CD8-positive, alpha-beta memory T cell (primary cell): ENCODE data around the gene SEC61A1. TPM values are rescaled to one million over a fixed set of nuclear protein-coding genes. Genes with fewer than 3 reads are reported as not detected.

Experiments used
- CTCF ChIA-PET: fragments of 350-600 bp; sonication (Branson Sonifier 250); formaldehyde crosslinking; loops from one replicate; lab custom pipeline; 2021; ENCODE audit warnings: antibody characterized with exemption; lab: Charles Lee
- POLR2A ChIA-PET: fragments of 350-600 bp; sonication (Branson Sonifier 250); formaldehyde crosslinking; loops from one replicate; lab custom pipeline; 2021; ENCODE audit warnings: antibody characterized with exemption; lab: Charles Lee
- DNase-seq, 5 donors: peaks; one replicate each; pipeline versions ENCODE4 v3.0.0 to v3.0.0-alpha.2; 2020 to 2022; ENCODE audit warnings: mixed read lengths in 1 of 5
- H3K27ac ChIP-seq: one replicate; pipeline ENCODE4 v1.7.0; 2013; ENCODE audit warnings: low read depth, mild to moderate bottlenecking, low read length, moderate library complexity
- H3K27me3 ChIP-seq: 2 replicates; pipeline ENCODE4 v1.7.0; 2013; ENCODE audit warnings: low read length, mild to moderate bottlenecking; ENCODE audit not compliant: insufficient read depth, poor library complexity, severe bottlenecking
- H3K36me3 ChIP-seq: 2 replicates; pipeline ENCODE4 v1.7.0; 2013; ENCODE audit warnings: mild to moderate bottlenecking, low read length, moderate library complexity; ENCODE audit not compliant: insufficient read depth
- H3K4me1 ChIP-seq: 2 replicates; pipeline ENCODE4 v1.7.0; 2013; ENCODE audit warnings: mild to moderate bottlenecking, low read length, moderate library complexity; ENCODE audit not compliant: insufficient read depth
- H3K4me3 ChIP-seq: 2 replicates; pipeline ENCODE4 v1.7.0; 2013; ENCODE audit warnings: mild to moderate bottlenecking, low read length
- H3K9me3 ChIP-seq: 2 replicates; pipeline ENCODE4 v1.7.0; 2013; ENCODE audit warnings: mild to moderate bottlenecking, low read length
- H3K27ac Mint-ChIP-seq, 8 donors: one replicate each; pipeline ENCODE4 v1.8.0; 2020 to 2021; ENCODE audit warnings: mixed read lengths in 8 of 8, mild to moderate bottlenecking in 6 of 8, inconsistent platforms in 3 of 8, moderate library complexity in 3 of 8
- H3K27me3 Mint-ChIP-seq, 2 donors: one replicate each; pipeline ENCODE4 v1.8.0; 2020 to 2021; ENCODE audit warnings: mixed read lengths in 2 of 2, mild to moderate bottlenecking in 1 of 2, moderate library complexity in 1 of 2
- H3K36me3 Mint-ChIP-seq, 3 donors: one replicate each; pipeline ENCODE4 v1.8.0; 2020 to 2021; ENCODE audit warnings: mixed read lengths in 3 of 3, inconsistent platforms in 1 of 3, mild to moderate bottlenecking in 1 of 3
- H3K4me1 Mint-ChIP-seq, 3 donors: one replicate each; pipeline ENCODE4 v1.8.0; 2020 to 2021; ENCODE audit warnings: mixed read lengths in 3 of 3, inconsistent platforms in 1 of 3, mild to moderate bottlenecking in 1 of 3
- H3K4me3 Mint-ChIP-seq, 7 donors: one replicate each; pipeline ENCODE4 v1.8.0; 2020 to 2021; ENCODE audit warnings: mixed read lengths in 7 of 7, mild to moderate bottlenecking in 6 of 7, moderate library complexity in 4 of 7, inconsistent platforms in 2 of 7
- H3K9me3 Mint-ChIP-seq, 5 donors: one replicate each; pipeline ENCODE4 v1.8.0; 2020 to 2022; ENCODE audit warnings: mixed read lengths in 5 of 5, mild to moderate bottlenecking in 3 of 5, moderate library complexity in 2 of 5, inconsistent platforms in 1 of 5
- polyA plus RNA-seq: library from polyadenylated mRNA; unstranded; fragments of 300-500 nt; fragmentation: Illumina TruSeq; gene quantifications from one replicate; pipeline ENCODE4 v1.2.3, GENCODE V29; 2021
- total RNA-seq, 2 experiments: library from RNA; stranded (reverse); gene quantifications; one replicate each; pipeline ENCODE4 v1.2.3, GENCODE V29; 2021

SEC61A1 gene
- total and polyA plus RNA-seq, 3 experiments from 2014 or later = 176 to 208 (median 200) TPM

DNA sequence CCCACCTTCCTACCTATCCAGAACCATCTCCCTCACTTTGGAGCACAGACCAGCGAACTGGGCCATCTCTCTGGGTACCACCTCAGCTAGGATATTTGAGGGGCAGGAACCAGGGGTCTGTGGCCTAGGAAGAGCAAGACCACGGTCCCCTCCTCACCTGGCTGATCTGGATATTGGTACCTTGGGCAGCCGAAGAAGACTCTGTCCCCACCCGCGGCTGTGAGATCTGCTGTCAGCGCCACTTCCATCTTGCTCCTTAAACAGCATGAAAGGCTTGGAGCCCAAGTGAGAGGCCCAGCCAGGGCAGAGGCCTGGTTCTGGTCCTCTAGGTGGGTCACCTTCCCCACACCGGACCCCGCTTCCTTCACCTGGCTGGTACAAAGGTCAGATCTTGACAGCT, 26.6 kb downstream of the SEC61A1 start:
- Mint-ChIP-seq H3K36me3 (peaks cover 8 to 61% (median 22%) of the 10 kb centered on the region in 3 donors), H3K27ac (no peak overlapping the region), H3K4me1 (peaks cover 6 to 19% (median 8%) of the 10 kb centered on the region in 3 donors), H3K9me3 (no peaks in the 10 kb centered on the region), H3K27me3 (peaks cover 0 to 4% of the 10 kb centered on the region in 2 donors), H3K4me3 (no peak overlapping the region)
- Histone ChIP-seq H3K9me3 (no peaks in the 10 kb centered on the region), H3K27ac (no peak overlapping the region), H3K36me3 (peaks cover 20% of the 10 kb centered on the region), H3K4me1 (peaks cover 16% of the 10 kb centered on the region), H3K27me3 (no peaks in the 10 kb centered on the region), H3K4me3 (no peak overlapping the region)
- POLR2A ChIA-PET = no interaction called here
- CTCF ChIA-PET = interaction anchor here (0.9 to 1.6 kb wide), 2 partner anchors 11 to 55 kb away, joined by 3 read pairs; no protein-coding TSS in a partner anchor
- no peak for DNase-seq

DNA sequence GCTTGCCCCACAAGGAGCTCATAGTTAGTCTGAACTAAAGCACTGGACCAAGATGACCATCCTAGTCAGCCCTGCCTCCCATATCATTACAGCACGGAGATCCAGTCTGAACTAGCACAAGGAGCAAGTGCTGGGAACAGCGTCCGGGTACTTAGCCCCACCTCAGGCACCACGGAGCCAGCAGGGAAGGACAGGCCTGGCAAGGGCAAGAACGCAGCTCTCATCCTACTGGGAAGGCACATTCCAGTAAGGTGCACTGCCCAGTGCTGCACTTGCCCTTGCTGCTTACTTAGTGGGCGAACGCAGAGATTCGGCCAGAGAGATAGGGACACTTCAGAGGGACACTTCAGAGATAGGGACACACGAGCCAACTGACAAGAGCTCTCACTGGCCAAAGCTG, 27.6 kb downstream of the SEC61A1 start:
- ChIA-PET POLR2A (no interaction called here), CTCF (interaction anchor here (0.9 to 1.6 kb wide), 2 partner anchors 15 to 54 kb away, joined by 3 read pairs; no protein-coding TSS in a partner anchor)
- Mint-ChIP-seq H3K36me3 (peaks cover 8 to 70% (median 25%) of the 10 kb centered on the region in 3 donors), H3K9me3 (no peaks in the 10 kb centered on the region), H3K4me3 (no peak overlapping the region), H3K4me1 (peaks cover 5 to 17% (median 7%) of the 10 kb centered on the region in 3 donors), H3K27me3 (peaks cover 0 to 4% of the 10 kb centered on the region in 2 donors), H3K27ac (peak overlapping the region in 1 of 8 donors; percentile 67)
- no peak for DNase-seq
- peaks cover 15% of the 10 kb centered on the region for H3K4me1 ChIP-seq
- peaks cover 29% of the 10 kb centered on the region for H3K36me3 ChIP-seq
- no peaks in the 10 kb centered on the region for H3K9me3 ChIP-seq
- no peak overlapping the region for H3K4me3 ChIP-seq
- no peak overlapping the region for H3K27ac ChIP-seq
- no peaks in the 10 kb centered on the region for H3K27me3 ChIP-seq

DNA sequence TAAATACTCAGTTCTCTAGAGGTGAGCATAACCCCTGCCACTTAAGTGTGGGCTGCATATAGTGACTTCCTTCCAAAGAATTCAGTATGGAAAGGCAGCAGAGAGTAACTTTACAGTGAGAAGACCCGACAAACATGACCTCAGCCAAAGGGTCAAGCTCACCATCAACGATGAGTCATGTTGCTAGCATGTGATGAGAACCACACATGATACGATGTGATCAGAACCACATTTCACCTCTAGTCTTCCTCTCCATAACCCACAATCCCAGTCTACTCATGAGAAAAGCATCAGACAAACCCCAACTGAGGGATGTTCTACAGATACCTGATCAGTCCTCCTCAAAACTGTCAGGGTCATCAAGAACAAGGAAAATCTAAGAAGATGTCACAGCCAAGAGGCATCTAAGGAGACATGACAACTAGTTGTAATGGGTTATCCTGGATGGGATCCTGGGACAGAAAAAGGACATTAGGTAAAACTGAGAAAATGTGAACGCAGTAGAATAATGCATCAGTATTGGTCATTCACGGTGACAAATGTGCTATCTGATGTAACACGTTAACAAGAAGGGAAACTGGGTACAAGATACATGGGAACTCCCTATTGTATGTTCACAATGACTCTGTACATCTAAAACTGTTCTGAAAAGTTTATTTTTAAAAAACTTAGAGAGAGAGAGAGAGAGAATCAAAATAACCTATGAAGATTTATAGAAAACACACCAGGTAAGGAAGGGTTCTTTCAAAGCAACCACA, 28.3 kb downstream of the SEC61A1 start:
- ChIA-PET POLR2A (no interaction called here), CTCF (interaction anchor here (0.9 kb wide), 1 partner anchor 14 kb away, joined by 3 read pairs; no protein-coding TSS in a partner anchor)
- H3K27me3 ChIP-seq = no peaks in the 10 kb centered on the region
- no peak for DNase-seq
- H3K4me1 Mint-ChIP-seq = peaks cover 0 to 11% (median 2%) of the 10 kb centered on the region in 3 donors
- H3K27ac ChIP-seq = no peak overlapping the region
- no peaks in the 10 kb centered on the region for H3K9me3 Mint-ChIP-seq
- no peaks in the 10 kb centered on the region for H3K9me3 ChIP-seq
- no peak overlapping the region for H3K4me3 ChIP-seq
- H3K36me3 Mint-ChIP-seq = peaks cover 8 to 77% (median 30%) of the 10 kb centered on the region in 3 donors
- peaks cover 36% of the 10 kb centered on the region for H3K36me3 ChIP-seq
- no peak overlapping the region for H3K27ac Mint-ChIP-seq
- H3K4me3 Mint-ChIP-seq = no peak overlapping the region
- peaks cover 0 to 2% of the 10 kb centered on the region in 2 donors for H3K27me3 Mint-ChIP-seq
- H3K4me1 ChIP-seq = peaks cover 9% of the 10 kb centered on the region

DNA sequence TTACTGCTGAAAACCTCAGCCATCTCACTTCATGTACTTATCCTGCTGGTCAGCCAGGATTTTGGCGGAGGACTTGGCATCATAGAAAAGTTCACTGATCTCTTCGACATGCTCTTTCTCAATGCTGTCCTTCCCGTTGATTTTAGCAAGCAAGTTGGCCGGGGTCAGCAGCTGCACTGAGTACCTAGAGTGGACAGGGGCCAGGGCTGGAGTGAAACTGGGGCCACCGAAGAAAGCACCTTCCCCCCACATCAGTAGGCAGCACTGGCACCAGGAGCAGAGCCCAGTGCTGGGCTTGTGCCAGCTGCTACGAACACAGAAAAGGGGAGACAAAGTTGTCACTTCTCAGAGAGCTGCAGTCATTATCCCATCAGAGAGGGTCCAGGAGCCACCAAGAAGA, 29.0 kb downstream of the SEC61A1 start:
- H3K27ac ChIP-seq = no peak overlapping the region
- Mint-ChIP-seq H3K27me3 (peaks cover 0 to 2% of the 10 kb centered on the region in 2 donors), H3K4me1 (peaks cover 0 to 6% (median 0%) of the 10 kb centered on the region in 3 donors), H3K4me3 (no peak overlapping the region), H3K9me3 (no peaks in the 10 kb centered on the region), H3K27ac (no peak overlapping the region), H3K36me3 (peaks cover 8 to 84% (median 32%) of the 10 kb centered on the region in 3 donors)
- no peak overlapping the region for H3K4me3 ChIP-seq
- CTCF ChIA-PET = no interaction called here
- H3K4me1 ChIP-seq = peaks cover 3% of the 10 kb centered on the region
- peaks cover 41% of the 10 kb centered on the region for H3K36me3 ChIP-seq
- H3K9me3 ChIP-seq = no peaks in the 10 kb centered on the region
- no peaks in the 10 kb centered on the region for H3K27me3 ChIP-seq
- POLR2A ChIA-PET = no interaction called here
- no peak for DNase-seq

DNA sequence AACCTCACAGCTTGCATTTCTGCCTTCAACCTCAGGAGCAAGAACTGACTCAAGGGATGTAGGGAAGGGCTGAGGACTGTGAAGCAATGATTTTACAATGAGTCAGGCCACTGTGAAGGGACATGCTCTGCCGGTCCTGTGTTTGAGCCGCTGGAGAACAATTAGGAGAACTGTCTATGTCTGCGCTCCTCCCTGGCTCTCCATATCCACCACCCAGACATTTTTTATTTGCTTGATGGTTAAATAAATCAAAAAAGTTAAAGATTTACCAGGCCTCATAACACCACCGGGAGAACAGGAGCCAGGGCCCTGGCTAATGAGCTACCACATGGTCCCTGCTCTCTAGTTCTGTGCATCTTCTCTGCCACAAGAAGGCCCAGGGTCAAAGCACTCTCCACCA, 29.6 kb downstream of the SEC61A1 start:
- Histone ChIP-seq H3K4me1 (no peaks in the 10 kb centered on the region), H3K36me3 (peaks cover 48% of the 10 kb centered on the region), H3K27ac (no peak overlapping the region), H3K9me3 (no peaks in the 10 kb centered on the region), H3K4me3 (no peak overlapping the region), H3K27me3 (no peaks in the 10 kb centered on the region)
- CTCF ChIA-PET = no interaction called here
- Mint-ChIP-seq H3K27me3 (peaks cover 0 to 2% of the 10 kb centered on the region in 2 donors), H3K4me1 (peaks cover 0 to 4% (median 0%) of the 10 kb centered on the region in 3 donors), H3K36me3 (peaks cover 8 to 90% (median 32%) of the 10 kb centered on the region in 3 donors), H3K4me3 (no peak overlapping the region), H3K9me3 (no peaks in the 10 kb centered on the region), H3K27ac (no peak overlapping the region)
- no peak for DNase-seq
- POLR2A ChIA-PET = no interaction called here

DNA sequence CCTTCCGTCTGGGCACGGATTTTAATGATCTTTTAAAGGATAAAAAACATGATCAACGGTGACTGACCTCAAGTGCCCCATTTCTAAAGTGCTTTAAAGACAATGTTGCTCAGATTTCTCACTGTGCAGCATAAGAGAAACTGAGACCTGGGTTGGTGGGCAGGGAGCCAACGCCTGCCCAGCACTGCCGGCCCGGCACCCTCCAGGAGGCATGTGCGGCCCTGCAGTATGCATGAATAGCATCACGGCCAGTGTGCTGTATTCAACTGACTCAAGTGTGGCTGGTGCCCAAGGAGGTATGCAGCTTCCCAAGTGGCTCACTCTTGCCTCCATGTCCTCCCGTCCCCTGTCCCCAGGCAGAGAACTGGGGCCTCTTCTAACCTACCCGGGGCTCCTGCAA, 30.3 kb downstream of the SEC61A1 start:
- ChIA-PET POLR2A (no interaction called here), CTCF (interaction anchor here (1.0 kb wide), 1 partner anchor 12 kb away, joined by 3 read pairs; no protein-coding TSS in a partner anchor)
- H3K4me1 Mint-ChIP-seq = peaks cover 0 to 3% (median 1%) of the 10 kb centered on the region in 3 donors
- DNase-seq = no peak
- peaks cover 0 to 2% of the 10 kb centered on the region in 2 donors for H3K27me3 Mint-ChIP-seq
- no peak overlapping the region for H3K4me3 Mint-ChIP-seq
- H3K27ac Mint-ChIP-seq = no peak overlapping the region
- no peak overlapping the region for H3K4me3 ChIP-seq
- H3K36me3 Mint-ChIP-seq = peaks cover 13 to 97% (median 36%) of the 10 kb centered on the region in 3 donors
- H3K9me3 Mint-ChIP-seq = no peaks in the 10 kb centered on the region
- H3K9me3 ChIP-seq = no peaks in the 10 kb centered on the region
- H3K27ac ChIP-seq = no peak overlapping the region
- H3K36me3 ChIP-seq = peaks cover 55% of the 10 kb centered on the region
- no peaks in the 10 kb centered on the region for H3K4me1 ChIP-seq
- H3K27me3 ChIP-seq = no peaks in the 10 kb centered on the region

DNA sequence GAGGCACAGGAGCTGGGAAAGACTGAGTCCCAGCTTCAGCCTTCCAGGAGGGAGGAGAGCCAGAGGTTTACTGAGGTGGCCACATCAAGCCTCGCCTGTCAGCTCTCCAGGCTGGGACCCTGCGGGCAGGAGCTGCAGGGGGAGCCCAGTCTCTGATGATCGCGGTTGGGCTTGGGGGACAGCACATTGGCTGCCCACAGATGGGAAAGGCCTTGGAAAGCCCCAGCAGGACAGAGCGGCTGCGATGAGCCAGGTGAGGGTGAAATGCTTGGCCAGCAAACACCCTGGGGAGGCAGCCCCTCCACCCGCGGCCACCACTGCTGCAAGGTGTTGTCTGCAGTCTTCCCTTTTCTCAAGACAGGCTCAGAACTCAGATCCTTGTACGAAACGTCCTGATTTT, 31.2 kb downstream of the SEC61A1 start:
- peaks cover 0 to 1% (median 0%) of the 10 kb centered on the region in 3 donors for H3K4me1 Mint-ChIP-seq
- no peak overlapping the region for H3K4me3 ChIP-seq
- no peak for DNase-seq
- no peak overlapping the region for H3K27ac Mint-ChIP-seq
- H3K27me3 Mint-ChIP-seq = peaks cover 0 to 2% of the 10 kb centered on the region in 2 donors
- no peaks in the 10 kb centered on the region for H3K9me3 Mint-ChIP-seq
- CTCF ChIA-PET = interaction anchor here (1.0 kb wide), 2 partner anchors 8 to 9 kb away, joined by 4 read pairs; no protein-coding TSS in a partner anchor
- no peaks in the 10 kb centered on the region for H3K4me1 ChIP-seq
- POLR2A ChIA-PET = no interaction called here
- H3K27ac ChIP-seq = no peak overlapping the region
- peaks cover 56% of the 10 kb centered on the region for H3K36me3 ChIP-seq
- no peaks in the 10 kb centered on the region for H3K27me3 ChIP-seq
- H3K36me3 Mint-ChIP-seq = peaks cover 13 to 94% (median 35%) of the 10 kb centered on the region in 3 donors
- H3K9me3 ChIP-seq = no peaks in the 10 kb centered on the region
- no peak overlapping the region for H3K4me3 Mint-ChIP-seq
